GM19035 (cell line): ENCODE results near the gene CCDC40.

Source experiments
- ATAC-seq: cut with Tn5 transposase; IDR thresholded peaks from one replicate; pipeline ENCODE4 v1.9.1; 2021; ENCODE audit not compliant: unreplicated experiment

The CCDC40 gene

GRCh38 chr17:80100035-80100323 lies 63.5 kb downstream of the CCDC40 start:
- no peak for ATAC-seq

DNA sequence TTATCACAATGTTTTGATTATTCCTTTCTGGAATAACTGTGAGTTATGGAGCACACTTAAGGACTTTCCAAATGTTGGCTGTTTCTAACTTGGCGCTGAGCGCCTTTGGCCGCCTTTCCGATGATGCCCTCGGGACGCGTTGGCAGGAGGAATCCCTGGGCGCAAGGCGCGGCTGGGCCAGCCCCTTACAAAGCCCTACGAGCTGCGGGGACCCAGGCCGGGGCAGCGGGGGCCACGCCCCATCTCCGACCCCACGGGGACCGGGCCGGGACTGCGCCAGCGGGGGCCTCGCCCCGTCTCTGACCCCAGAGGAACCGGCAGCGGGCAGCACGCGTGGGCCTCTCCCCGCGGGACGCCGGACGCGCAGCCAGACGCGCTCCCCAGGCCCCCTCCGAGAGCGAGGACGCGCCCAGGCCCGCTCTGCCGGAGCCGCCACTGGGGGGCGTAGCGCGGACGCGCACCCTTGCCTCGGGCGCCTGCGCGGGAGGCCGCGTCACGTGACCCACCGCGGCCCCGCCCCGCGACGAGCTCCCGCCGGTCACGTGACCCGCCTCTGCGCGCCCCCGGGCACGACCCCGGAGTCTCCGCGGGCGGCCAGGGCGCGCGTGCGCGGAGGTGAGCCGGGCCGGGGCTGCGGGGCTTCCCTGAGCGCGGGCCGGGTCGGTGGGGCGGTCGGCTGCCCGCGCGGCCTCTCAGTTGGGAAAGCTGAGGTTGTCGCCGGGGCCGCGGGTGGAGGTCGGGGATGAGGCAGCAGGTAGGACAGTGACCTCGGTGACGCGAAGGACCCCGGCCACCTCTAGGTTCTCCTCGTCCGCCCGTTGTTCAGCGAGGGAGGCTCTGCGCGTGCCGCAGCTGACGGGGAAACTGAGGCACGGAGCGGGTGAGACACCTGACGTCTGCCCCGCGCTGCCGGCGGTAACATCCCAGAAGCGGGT lies 64.8 kb downstream of the CCDC40 start, which contains the start of gene GAA:
TSS of gene GAA (plus strand) at position 571 of the 935 bp plus-strand sequence. CDS start 3,006 bp downstream, outside the sequence.
- peak; percentile 69 for ATAC-seq

GRCh38 chr17:80101946-80102663 lies 65.7 kb downstream of the CCDC40 start:
- ATAC-seq = peak; percentile 15

DNA sequence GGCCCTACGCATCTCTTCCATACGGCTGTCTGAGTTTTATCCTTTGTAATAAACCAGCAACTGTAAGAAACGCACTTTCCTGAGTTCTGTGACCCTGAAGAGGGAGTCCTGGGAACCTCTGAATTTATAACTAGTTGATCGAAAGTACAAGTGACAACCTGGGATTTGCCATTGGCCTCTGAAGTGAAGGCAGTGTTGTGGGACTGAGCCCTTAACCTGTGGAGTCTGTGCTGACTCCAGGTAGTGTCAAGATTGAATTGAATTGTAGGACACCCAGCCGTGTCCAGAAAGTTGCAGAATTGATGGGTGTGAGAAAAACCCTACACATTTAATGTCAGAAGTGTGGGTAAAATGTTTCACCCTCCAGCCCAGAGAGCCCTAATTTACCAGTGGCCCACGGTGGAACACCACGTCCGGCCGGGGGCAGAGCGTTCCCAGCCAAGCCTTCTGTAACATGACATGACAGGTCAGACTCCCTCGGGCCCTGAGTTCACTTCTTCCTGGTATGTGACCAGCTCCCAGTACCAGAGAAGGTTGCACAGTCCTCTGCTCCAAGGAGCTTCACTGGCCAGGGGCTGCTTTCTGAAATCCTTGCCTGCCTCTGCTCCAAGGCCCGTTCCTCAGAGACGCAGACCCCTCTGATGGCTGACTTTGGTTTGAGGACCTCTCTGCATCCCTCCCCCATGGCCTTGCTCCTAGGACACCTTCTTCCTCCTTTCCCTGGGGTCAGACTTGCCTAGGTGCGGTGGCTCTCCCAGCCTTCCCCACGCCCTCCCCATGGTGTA lies 66.4 kb downstream of the CCDC40 start:
- no peak for ATAC-seq

DNA sequence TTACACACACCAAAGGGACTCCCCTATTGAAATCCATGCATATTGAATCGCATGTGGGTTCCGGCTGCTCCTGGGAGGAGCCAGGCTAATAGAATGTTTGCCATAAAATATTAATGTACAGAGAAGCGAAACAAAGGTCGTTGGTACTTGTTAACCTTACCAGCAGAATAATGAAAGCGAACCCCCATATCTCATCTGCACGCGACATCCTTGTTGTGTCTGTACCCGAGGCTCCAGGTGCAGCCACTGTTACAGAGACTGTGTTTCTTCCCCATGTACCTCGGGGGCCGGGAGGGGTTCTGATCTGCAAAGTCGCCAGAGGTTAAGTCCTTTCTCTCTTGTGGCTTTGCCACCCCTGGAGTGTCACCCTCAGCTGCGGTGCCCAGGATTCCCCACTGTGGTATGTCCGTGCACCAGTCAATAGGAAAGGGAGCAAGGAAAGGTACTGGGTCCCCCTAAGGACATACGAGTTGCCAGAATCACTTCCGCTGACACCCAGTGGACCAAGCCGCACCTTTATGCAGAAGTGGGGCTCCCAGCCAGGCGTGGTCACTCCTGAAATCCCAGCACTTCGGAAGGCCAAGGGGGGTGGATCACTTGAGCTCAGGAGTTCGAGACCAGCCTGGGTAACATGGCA lies 67.1 kb downstream of the CCDC40 start:
- no peak for ATAC-seq

- ATAC-seq = no peak
These were observed 68.0 kb downstream of the CCDC40 start for GRCh38 chr17:80104321-80104955.

- ATAC-seq = no peak
These were observed 68.5 kb downstream of the CCDC40 start for GRCh38 chr17:80104956-80105375.

DNA sequence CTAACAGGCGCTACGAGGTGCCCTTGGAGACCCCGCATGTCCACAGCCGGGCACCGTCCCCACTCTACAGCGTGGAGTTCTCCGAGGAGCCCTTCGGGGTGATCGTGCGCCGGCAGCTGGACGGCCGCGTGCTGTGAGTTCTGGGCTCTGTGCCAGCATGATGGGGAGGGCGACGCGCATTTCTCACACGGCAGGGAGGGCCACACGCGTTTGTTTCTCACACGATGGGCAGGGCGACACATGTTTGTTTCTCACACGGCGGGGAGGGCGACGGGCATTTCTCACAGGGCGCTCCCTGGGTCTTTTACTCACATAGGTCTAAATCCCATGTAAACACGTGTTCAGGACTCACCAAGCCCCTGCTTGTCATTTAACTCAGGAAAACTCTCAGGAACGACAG lies 69.3 kb downstream of the CCDC40 start:
- no peak for ATAC-seq

DNA sequence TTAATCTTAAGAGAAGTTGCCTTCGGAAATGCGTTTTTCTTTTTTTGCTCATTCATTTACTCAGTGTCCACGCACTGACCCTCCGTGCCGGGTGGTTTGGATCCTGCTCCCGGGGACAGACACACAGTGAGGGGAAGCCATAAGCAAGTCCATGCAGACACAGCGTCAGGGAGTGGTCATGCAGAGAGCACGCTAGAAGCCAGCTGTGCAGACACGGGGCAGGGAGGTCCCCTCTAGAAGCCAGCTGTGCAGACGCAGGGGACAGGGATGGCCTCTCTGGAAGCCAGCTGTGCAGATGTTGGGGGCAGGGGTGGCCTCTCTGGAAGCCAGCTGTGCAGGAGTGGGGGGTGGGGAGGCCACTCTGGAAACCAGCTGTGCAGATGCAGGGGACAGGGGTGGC lies 69.7 kb downstream of the CCDC40 start:
- ATAC-seq = no peak

- no peak for ATAC-seq
These were observed 70.3 kb downstream of the CCDC40 start for GRCh38 chr17:80106751-80107150.

GRCh38 chr17:80107231-80108021 lies 71.0 kb downstream of the CCDC40 start:
- ATAC-seq = no peak

- no peak for ATAC-seq
These were observed 71.9 kb downstream of the CCDC40 start for GRCh38 chr17:80108036-80108971.

- no peak for ATAC-seq
These were observed 72.7 kb downstream of the CCDC40 start for GRCh38 chr17:80109066-80109660.

GRCh38 chr17:80109713-80110446 lies 73.4 kb downstream of the CCDC40 start:
- ATAC-seq = no peak

GRCh38 chr17:80110447-80110812 lies 74.0 kb downstream of the CCDC40 start:
- ATAC-seq = no peak

- no peak for ATAC-seq
These were observed 74.7 kb downstream of the CCDC40 start for GRCh38 chr17:80110927-80111701.
